ENCODE data around the gene MRLN. TPM values are rescaled to one million over a fixed set of nuclear protein-coding genes. Genes with fewer than 3 reads are reported as not detected.

The MRLN gene
- total and polyA plus RNA-seq, 10 of the 15 experiments (the other 5 are each of a cell fraction or from before 2014, with no cell fraction given), result 0.19 TPM; not detected in 9

DNA sequence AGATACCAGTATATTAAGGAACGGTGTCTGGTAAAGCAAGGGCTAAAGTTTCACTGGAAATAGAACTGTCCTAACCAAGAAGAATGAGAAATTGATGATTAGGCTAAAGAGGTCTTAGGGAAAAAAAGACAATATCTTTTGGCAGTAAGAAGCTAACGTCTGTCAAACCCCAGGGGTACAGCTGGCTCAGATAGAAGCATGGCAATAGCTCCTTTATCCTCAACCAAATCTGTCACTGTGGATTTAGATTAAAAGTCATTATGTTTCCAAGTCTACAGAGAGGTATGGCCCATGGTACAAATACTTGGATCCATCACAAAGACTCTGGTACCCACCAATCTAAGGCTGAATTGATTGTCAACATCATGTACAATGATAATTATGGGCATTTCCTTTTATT lies 35.0 kb downstream of the MRLN start (continued):
- TF ChIP-seq, protein P1, sequence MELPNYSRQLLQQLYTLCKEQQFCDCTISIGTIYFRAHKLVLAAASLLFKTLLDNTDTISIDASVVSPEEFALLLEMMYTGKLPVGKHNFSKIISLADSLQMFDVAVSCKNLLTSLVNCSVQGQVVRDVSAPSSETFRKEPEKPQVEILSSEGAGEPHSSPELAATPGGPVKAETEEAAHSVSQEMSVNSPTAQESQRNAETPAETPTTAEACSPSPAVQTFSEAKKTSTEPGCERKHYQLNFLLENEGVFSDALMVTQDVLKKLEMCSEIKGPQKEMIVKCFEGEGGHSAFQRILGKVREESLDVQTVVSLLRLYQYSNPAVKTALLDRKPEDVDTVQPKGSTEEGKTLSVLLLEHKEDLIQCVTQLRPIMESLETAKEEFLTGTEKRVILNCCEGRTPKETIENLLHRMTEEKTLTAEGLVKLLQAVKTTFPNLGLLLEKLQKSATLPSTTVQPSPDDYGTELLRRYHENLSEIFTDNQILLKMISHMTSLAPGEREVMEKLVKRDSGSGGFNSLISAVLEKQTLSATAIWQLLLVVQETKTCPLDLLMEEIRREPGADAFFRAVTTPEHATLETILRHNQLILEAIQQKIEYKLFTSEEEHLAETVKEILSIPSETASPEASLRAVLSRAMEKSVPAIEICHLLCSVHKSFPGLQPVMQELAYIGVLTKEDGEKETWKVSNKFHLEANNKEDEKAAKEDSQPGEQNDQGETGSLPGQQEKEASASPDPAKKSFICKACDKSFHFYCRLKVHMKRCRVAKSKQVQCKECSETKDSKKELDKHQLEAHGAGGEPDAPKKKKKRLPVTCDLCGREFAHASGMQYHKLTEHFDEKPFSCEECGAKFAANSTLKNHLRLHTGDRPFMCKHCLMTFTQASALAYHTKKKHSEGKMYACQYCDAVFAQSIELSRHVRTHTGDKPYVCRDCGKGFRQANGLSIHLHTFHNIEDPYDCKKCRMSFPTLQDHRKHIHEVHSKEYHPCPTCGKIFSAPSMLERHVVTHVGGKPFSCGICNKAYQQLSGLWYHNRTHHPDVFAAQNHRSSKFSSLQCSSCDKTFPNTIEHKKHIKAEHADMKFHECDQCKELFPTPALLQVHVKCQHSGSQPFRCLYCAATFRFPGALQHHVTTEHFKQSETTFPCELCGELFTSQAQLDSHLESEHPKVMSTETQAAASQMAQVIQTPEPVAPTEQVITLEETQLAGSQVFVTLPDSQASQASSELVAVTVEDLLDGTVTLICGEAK (IDR thresholded peaks at IDR 0.05; ENCODE audit: borderline replicate concordance), result no peak
- TF ChIP-seq MYC (IDR thresholded peaks at IDR 0.05; ENCODE audit: insufficient read depth, insufficient read length, insufficient replicate concordance, low read length, severe bottlenecking), result no peak
- TF ChIP-seq PML (IDR thresholded peaks at IDR 0.05; ENCODE audit: low read length), result no peak
- no peak for TF ChIP-seq BCL11A (IDR thresholded peaks at IDR 0.05; ENCODE audit: low read depth, low read length)

DNA sequence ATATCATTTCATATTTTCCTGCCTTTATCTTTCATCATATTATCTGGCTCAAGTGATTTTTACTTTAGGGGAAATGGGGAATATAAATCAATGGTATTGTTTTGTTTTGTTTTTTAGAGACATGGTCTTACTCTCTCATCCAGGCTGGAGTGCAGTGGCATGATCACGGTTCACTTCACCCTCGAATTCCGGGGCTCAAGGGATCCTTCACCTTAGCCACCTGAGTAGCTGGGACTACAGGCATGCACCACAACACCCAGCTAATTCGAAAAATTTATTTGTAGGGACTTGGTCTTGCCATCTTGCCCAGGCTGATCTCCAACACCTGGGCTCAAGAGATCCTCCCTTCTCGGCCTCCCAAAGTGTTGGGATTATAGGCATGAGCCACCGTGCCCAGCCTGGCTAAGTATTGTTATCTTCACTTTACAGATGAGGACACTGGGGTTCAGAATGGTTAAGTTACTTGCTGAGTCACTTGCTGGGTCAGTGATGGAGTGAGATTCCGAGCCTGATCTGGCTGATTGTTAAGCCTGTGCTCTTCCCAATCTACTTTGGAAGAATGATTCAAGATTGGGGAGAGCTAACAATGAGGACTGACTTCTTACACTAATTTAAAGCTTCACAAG lies 39.9 kb downstream of the MRLN start:
- in situ Hi-C loops (cut with MboI) (no loop called here), intact Hi-C loops (cut with micrococcal nuclease; ENCODE audit: unreplicated experiment) (no loop called here)
- H4K20me1 ChIP-seq (ENCODE audit: control insufficient read depth, insufficient read depth), result no peaks in the 10 kb centered on the region
- H3K9me3 ChIP-seq (replicated peaks; ENCODE audit: control insufficient read depth, insufficient read depth, low read length), result no peaks in the 10 kb centered on the region
- H3K79me2 ChIP-seq (ENCODE audit: control insufficient read depth, insufficient read depth, low read length), result no peaks in the 10 kb centered on the region
- BruUV-seq (replicated peaks), result no TSS peak
- no peak overlapping the region for H3K4me3 ChIP-seq
- DNase-seq (ENCODE audit: low read depth, low spot score) (no peak), ATAC-seq (no peak), FAIRE-seq (no peak)
- no peaks in the 10 kb centered on the region; the same call in 1 of the 2 replicates for H3K4me1 ChIP-seq (ENCODE audit: control insufficient read depth, insufficient read depth, low read length)
- 42% methylated on average over 7 of the region's 7 CpGs for WGBS (ENCODE audit: insufficient coverage, insufficient replicate concordance, low lambda C conversion rate, missing lambda C conversion rate)
- ChIA-PET RAD21 (ENCODE audit: unreplicated experiment) (interaction anchor here (0.7 kb wide), 1 partner anchor 776 kb away, joined by 3 read pairs; no protein-coding TSS in a partner anchor), POLR2A (no interaction called here), CTCF (no interaction called here), SMC1A (ENCODE audit: uncharacterized antibody, unreplicated experiment) (interaction anchor here (0.9 to 1.3 kb wide), 2 partner anchors 8 to 882 kb away, joined by 3 read pairs; no protein-coding TSS in a partner anchor)
- no peak overlapping the region for H3K9ac ChIP-seq (ENCODE audit: control insufficient read depth, insufficient read depth, low read length)
- TF ChIP-seq YBX1 (IDR thresholded peaks at IDR 0.05) (no peak), ATF7 (IDR thresholded peaks at IDR 0.05; ENCODE audit: low read depth) (no peak)
- no peak overlapping the region for H2AFZ ChIP-seq (ENCODE audit: control insufficient read depth, low read depth, low read length)
- H3K36me3 ChIP-seq (ENCODE audit: control insufficient read depth in 2 of 2, insufficient read depth in 2 of 2, low read length in 1 of 2), result no peaks in the 10 kb centered on the region
- peaks cover 0 to 3% of the 10 kb centered on the region in 2 experiments; a peak in 1 of 4 replicates for H3K27me3 ChIP-seq (replicated peaks in 1 of 2; ENCODE audit: control insufficient read depth in 2 of 2, insufficient read depth in 2 of 2, low read length in 1 of 2)
- H3K4me2 ChIP-seq (ENCODE audit: control insufficient read depth, insufficient read depth), result no peak overlapping the region
- no peak overlapping the region for H3K27ac ChIP-seq (ENCODE audit: control insufficient read depth, insufficient read depth)

Measured in GM12878 (cell line).